Ovary (tissue), 9 donors: ENCODE measurements around the gene NANS. TPM values are rescaled to one million over a fixed set of nuclear protein-coding genes. Genes with fewer than 3 reads are reported as not detected.
"Not testable (repeated sequence)": the region's sequence is repeated elsewhere in the genome, so short reads cannot be mapped to it uniquely, and the experiment has no call there.

Experiments used
- DNase-seq, 5 donors: peaks; one replicate each; pipeline ENCODE4 v3.0.0-alpha.2; 2019 to 2020
- H3K27ac ChIP-seq, 2 donors: fragments of 200-600 bp; one replicate each; pipeline versions ENCODE4 v1.5.1 to v1.8.0; 2019 to 2022
- H3K27me3 ChIP-seq: fragments of 200-600 bp; one replicate; pipeline ENCODE4 v1.8.0; 2022
- H3K36me3 ChIP-seq: fragments of 200-600 bp; sonication (generic); one replicate; pipeline ENCODE4 v1.5.1; 2019
- H3K4me1 ChIP-seq: one replicate; pipeline ENCODE4 v1.8.1; 2013; ENCODE audit warnings: mild to moderate bottlenecking, moderate library complexity; ENCODE audit not compliant: insufficient read depth
- H3K4me3 ChIP-seq: fragments of 200-600 bp; sonication (generic); one replicate; pipeline ENCODE4 v1.5.1; 2017
- H3K9me3 ChIP-seq, 2 donors: fragments of 200-600 bp in 1 of 2; sonication (generic) in 1 of 2; one replicate each; pipeline versions ENCODE4 v1.5.1 to v1.8.1; 2013 to 2019; ENCODE audit warnings: mild to moderate bottlenecking in 1 of 2, moderate library complexity in 1 of 2
- EP300 ChIP-seq: sonication (generic); formaldehyde crosslinking; IDR thresholded peaks from one replicate; pipeline ENCODE4 v1.6.1; 2017; ENCODE audit warnings: antibody characterized with exemption
- POLR2A ChIP-seq: fragments of 450-650 bp; IDR thresholded peaks from one replicate; pipeline ENCODE4 v1.6.1; 2017; ENCODE audit warnings: antibody characterized with exemption, mild to moderate bottlenecking, moderate library complexity
- WGBS, 3 donors: extraction: QIAGEN DNeasy Blood & Tissue Kit in 1 of 3; methylation state at CpG; one replicate each; pipeline versions ENCODE4 v1.1.5 to v1.1.7; 2013 to 2017; 5-methylcytosine and 5-hydroxymethylcytosine counted together
- intact Hi-C, 4 donors: fragments of 100-400 bp; cut with DNase I; formaldehyde crosslinking; loops; one replicate each; pipeline versions ENCODE4 v1.11.0 to v1.15.1; 2022 to 2023
- polyA plus RNA-seq, 2 donors: library from polyadenylated mRNA; stranded (reverse); fragments of 200-250 nt in 1 of 2; fragments of 350-450 nt in 1 of 2; fragmentation: Illumina TruSeq in 1 of 2; extraction: RNeasy Lipid Tissue Mini Kit (QIAGEN cat#74804) in 1 of 2; gene quantifications; one replicate each; pipeline ENCODE4 v1.2.3, GENCODE V29; 2013 to 2014
- total RNA-seq, 7 donors: library from RNA; depleted of rRNA in 2 of 7; stranded (reverse); fragments of >200 nt in 2 of 7; fragmentation: NEBNext Ultra II Directional in 3 of 7; extraction: Animal tissue kit (Norgen Biotek cat#: 25700) in 3 of 7; gene quantifications; one replicate each; pipeline versions ENCODE4 v1.1.0 to v1.2.4, GENCODE V29; 2016 to 2023
- TF ChIP-seq, protein P1 (sequence below), 3 donors: fragments of 450-650 bp in 2 of 3; fragments of 200-600 bp in 1 of 3; IDR thresholded peaks; one replicate each; pipeline versions ENCODE4 v1.5.1 to v1.8.0; 2016 to 2022; ENCODE audit warnings: antibody characterized with exemption in 3 of 3, mild to moderate bottlenecking in 1 of 3
- donor health status: DM: no; HTN: no; CAD: no; lungs with moderate emphysema.
- donor health status: DM: no; HTN: no; CAD: no.
- donor health status: Bipolar disorder and iron deficiency.
- donor health status: DM: yes; HTN: yes; CAD: no.
- donor health status: DM: no; HTN: no; CAD: no.
- donor health status: DM: yes; HTN: yes; CAD: no.

The NANS gene
- total and polyA plus RNA-seq, 9 donors = 24.1 to 43.8 (median 33.8) TPM

DNA sequence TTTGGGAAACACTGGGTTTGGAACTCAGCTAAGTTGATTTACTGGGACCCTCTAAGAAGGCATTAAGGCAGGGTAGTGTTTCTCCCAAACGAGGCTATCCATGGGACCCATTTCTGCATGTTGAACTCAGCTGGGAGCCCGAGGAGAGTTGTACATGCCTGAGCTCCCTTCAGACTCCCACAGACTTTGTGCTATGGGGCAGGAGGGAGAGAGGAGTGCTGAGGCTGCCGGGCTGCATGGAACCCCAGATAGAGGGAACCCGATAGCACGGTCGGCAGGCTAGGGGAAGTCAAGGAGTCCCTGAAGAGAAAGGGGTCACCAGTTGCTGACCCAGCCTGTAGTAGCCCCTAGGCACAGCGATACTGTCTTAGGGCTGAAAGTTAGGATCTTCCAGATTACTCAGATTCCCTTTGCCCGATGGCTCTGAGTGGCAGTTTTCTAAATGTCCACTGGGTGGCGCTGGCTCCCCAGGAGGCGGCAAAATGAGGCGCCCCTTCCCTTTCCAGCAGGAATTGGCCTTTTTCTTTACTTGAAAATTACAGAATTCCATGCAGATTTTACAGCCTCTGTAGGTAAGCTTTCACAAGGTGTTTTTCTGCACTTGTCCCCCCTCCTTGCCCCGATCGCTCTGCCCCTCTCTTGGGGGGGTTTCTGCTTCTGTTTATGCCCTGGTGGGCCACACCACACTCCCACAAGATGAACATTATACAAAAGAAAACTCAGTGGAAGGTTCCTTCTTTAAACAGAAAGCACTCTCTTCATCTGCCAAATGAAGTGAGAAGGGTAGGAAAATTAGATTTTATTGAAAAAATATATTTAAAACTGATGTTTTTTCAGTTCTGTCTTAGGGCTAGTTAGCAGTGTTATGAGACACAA lies 17.8 kb downstream of the NANS start:
- 35 to 40% (median 35%) methylated on average over 13 of the region's 13 CpGs for WGBS, 3 donors
- no peak for TF ChIP-seq POLR2A
- TF ChIP-seq, protein P1, sequence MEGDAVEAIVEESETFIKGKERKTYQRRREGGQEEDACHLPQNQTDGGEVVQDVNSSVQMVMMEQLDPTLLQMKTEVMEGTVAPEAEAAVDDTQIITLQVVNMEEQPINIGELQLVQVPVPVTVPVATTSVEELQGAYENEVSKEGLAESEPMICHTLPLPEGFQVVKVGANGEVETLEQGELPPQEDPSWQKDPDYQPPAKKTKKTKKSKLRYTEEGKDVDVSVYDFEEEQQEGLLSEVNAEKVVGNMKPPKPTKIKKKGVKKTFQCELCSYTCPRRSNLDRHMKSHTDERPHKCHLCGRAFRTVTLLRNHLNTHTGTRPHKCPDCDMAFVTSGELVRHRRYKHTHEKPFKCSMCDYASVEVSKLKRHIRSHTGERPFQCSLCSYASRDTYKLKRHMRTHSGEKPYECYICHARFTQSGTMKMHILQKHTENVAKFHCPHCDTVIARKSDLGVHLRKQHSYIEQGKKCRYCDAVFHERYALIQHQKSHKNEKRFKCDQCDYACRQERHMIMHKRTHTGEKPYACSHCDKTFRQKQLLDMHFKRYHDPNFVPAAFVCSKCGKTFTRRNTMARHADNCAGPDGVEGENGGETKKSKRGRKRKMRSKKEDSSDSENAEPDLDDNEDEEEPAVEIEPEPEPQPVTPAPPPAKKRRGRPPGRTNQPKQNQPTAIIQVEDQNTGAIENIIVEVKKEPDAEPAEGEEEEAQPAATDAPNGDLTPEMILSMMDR (IDR thresholded peaks at IDR 0.05) = peak; percentile 38 to 69 (median 42)
- no peak for TF ChIP-seq EP300
- H3K4me1 ChIP-seq = peaks cover 3% of the 10 kb centered on the region
- no peaks in the 10 kb centered on the region for H3K36me3 ChIP-seq
- DNase-seq = peak; percentile 33 to 72 (median 60)
- H3K27ac ChIP-seq = no peak overlapping the region
- H3K27me3 ChIP-seq = no peaks in the 10 kb centered on the region
- no peaks in the 10 kb centered on the region for H3K9me3 ChIP-seq
- intact Hi-C loops = loop anchor here in 1 of 4 donors (10.0 kb wide), 1 partner anchor 180 kb away; the partner anchor contains the start of gene TBC1D2
- H3K4me3 ChIP-seq = no peak overlapping the region

DNA sequence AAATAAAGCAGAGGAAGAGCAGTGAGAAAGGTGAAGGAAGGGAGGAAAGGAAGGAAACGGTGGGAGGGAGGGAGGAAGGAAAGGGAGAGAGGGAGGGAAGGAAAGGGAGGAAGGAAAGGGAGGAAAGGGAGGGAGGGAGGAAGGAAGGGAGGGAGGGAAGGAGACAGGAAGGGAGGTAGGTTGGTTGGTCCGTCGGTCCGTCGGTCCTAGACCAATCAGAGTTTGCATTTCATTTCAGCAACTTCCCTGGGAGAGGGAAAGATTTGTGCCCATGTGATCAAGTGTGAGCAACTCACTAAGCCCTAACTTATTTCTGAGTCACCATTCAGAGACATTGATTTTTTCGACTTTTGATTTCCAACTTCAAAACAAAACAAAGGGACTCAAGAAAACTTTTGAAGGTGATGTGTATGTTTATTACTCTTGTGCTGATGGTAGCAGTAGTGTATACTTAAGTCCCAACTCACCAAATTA lies 18.8 kb downstream of the NANS start:
- Histone ChIP-seq H3K27me3 (no peaks in the 10 kb centered on the region), H3K9me3 (no peaks in the 10 kb centered on the region), H3K4me3 (no peak overlapping the region), H3K36me3 (no peaks in the 10 kb centered on the region), H3K4me1 (peaks cover 3% of the 10 kb centered on the region), H3K27ac (no peak overlapping the region)
- no peak for DNase-seq
- intact Hi-C loops = loop anchor here in 1 of 4 donors (10.0 kb wide), 1 partner anchor 179 kb away; the partner anchor contains the start of gene TBC1D2
- WGBS, 3 donors = 41 to 52% (median 45%) methylated on average over 6 of the region's 6 CpGs
- TF ChIP-seq POLR2A = no peak
- TF ChIP-seq, protein P1 (IDR thresholded peaks at IDR 0.05) = no peak
- TF ChIP-seq EP300 = no peak

DNA sequence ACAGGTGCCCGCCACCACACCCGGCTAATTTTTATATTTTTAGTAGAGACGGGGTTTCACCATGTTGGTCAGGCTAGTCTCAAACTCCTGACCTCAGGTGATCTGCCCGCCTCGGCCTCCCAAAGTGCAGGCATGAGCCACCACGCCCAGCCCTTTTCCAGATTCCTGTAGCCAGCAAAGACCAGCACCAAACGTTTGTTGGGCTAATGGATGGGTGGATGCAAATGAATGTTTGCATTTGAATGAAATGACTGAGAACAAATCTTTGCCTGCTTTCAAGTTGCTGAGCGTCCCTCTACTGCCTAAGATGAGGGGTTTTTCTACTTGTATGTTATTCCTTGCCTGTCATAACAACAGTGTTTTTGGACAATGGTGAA lies 20.0 kb downstream of the NANS start:
- H3K4me1 ChIP-seq, H3K36me3 ChIP-seq, H3K4me3 ChIP-seq, H3K27me3 ChIP-seq, DNase-seq, H3K27ac ChIP-seq, H3K9me3 ChIP-seq: not testable (repeated sequence)
- intact Hi-C loops = loop anchor here in 1 of 4 donors (10.0 kb wide), 1 partner anchor 178 kb away; the partner anchor contains the start of gene TBC1D2
- 85 to 91% (median 88%) methylated on average over 8 of the region's 8 CpGs for WGBS, 3 donors

DNA sequence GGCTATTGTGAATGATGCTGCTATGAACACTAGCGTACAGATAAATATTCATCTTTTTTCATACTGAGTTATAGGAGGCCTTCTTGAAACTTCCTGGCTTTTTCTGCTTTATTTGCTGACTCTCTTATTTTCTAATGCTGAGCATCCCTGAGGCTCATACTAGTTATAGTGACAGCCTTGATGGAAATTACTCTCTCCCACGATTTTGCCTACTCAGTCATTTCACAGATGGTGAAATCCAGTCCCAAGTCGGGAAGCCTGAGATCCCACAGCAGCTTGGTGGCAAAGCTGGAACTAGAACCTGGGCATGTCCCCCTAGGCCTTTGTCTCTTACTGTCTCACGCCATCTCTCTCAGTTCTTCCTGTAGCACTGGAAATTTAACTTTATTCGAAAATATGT lies 22.4 kb downstream of the NANS start:
- Histone ChIP-seq H3K36me3 (no peaks in the 10 kb centered on the region), H3K27ac (no peak overlapping the region), H3K4me1 (peaks cover 3% of the 10 kb centered on the region), H3K27me3 (no peaks in the 10 kb centered on the region), H3K9me3 (no peaks in the 10 kb centered on the region), H3K4me3 (no peak overlapping the region)
- intact Hi-C loops = loop anchor here in 1 of 4 donors (10.0 kb wide), 1 partner anchor 176 kb away; the partner anchor contains the start of gene TBC1D2
- DNase-seq = no peak
- TF ChIP-seq POLR2A = no peak
- no peak for TF ChIP-seq EP300
- 79 to 88% (median 81%) methylated on average over 5 of the region's 5 CpGs for WGBS, 3 donors

DNA sequence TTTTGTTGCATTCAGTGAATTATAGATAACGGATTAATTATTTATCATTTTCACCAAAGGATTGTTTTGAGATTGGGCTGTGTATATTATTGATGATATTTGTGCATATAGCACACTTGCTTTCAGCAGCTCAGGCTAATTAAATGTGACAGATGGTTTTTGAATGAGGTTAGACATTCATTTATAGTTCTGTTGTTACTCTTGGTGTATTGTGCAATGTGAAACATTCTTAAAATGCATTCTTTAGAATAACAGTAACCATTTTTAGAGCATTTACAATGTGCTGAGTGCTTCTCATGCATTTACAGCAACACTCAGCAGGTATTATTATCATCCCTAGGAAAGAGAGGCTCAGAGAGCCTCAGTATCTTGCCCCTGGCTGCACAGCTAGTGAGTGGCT lies 23.8 kb downstream of the NANS start:
- Histone ChIP-seq H3K4me3 (no peak overlapping the region), H3K4me1 (no peaks in the 10 kb centered on the region), H3K36me3 (no peaks in the 10 kb centered on the region), H3K9me3 (no peaks in the 10 kb centered on the region), H3K27ac (no peak overlapping the region), H3K27me3 (no peaks in the 10 kb centered on the region)
- DNase-seq = no peak
- 96 to 100% (median 99%) methylated on average over 1 of the region's 1 CpG for WGBS, 3 donors
- TF ChIP-seq POLR2A = no peak
- TF ChIP-seq EP300 = no peak
- TF ChIP-seq, protein P1 (IDR thresholded peaks at IDR 0.05) = no peak
- intact Hi-C loops = no loop called here
